GM21367 (cell line): ENCODE measurements around the gene CHRM1.

Experiments used
- ATAC-seq: cut with Tn5 transposase; IDR thresholded peaks from one replicate; pipeline ENCODE4 v1.9.1; 2021; ENCODE audit not compliant: unreplicated experiment

The CHRM1 gene

GRCh38 chr11:62908468-62909072, 12.6 kb downstream of the CHRM1 start:
- no peak for ATAC-seq

- no peak for ATAC-seq
These were observed 15.1 kb downstream of the CHRM1 start for GRCh38 chr11:62905927-62906531.

DNA sequence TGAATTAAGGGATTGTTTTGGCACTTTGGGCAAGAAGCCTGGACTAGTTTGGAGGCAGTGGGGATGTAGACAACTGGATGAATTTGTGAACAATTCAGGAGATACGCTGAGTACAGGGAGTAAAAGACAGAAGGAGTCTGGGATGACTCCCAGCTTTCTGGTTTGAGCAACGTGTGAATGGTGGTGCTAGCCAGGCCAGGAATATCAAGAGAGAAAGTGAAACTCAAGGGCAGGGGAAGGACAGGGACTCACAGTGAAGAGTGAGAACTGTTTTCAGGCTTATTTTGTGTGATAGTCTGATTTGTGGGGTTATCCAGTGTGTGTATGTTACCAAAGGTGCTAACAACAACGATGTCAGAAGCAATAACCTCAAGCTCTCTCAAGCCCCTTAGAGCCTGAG, 15.9 kb downstream of the CHRM1 start:
- ATAC-seq: no peak

- no peak for ATAC-seq
These were observed 18.2 kb downstream of the CHRM1 start for GRCh38 chr11:62902932-62903331.

DNA sequence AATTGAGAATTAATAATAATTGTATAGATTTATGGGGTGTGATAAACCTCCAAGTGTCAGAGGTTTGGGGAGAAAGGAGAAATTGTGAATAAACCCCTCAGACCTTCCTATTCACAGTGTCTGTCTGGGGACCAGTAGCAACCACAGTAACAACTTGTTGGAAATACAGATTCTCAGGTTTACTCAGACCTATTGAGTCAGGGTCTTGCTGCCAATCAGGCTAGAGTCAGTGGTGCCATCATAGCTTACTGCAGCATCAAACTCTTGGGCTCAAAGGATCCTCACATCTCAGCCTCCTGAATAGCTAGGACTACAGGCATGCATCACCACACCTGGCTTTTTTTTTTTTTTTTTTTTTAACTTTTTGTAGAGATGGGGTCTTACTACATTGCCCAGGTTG, 23.1 kb downstream of the CHRM1 start:
- ATAC-seq: no peak

- ATAC-seq: no peak
These were observed 23.9 kb downstream of the CHRM1 start for GRCh38 chr11:62897311-62897710.

GRCh38 chr11:62896049-62896448, 25.1 kb downstream of the CHRM1 start:
- ATAC-seq: no peak

- no peak for ATAC-seq
These were observed 25.7 kb downstream of the CHRM1 start for GRCh38 chr11:62895501-62895900.

GRCh38 chr11:62892077-62892922, 28.9 kb downstream of the CHRM1 start:
- no peak for ATAC-seq

DNA sequence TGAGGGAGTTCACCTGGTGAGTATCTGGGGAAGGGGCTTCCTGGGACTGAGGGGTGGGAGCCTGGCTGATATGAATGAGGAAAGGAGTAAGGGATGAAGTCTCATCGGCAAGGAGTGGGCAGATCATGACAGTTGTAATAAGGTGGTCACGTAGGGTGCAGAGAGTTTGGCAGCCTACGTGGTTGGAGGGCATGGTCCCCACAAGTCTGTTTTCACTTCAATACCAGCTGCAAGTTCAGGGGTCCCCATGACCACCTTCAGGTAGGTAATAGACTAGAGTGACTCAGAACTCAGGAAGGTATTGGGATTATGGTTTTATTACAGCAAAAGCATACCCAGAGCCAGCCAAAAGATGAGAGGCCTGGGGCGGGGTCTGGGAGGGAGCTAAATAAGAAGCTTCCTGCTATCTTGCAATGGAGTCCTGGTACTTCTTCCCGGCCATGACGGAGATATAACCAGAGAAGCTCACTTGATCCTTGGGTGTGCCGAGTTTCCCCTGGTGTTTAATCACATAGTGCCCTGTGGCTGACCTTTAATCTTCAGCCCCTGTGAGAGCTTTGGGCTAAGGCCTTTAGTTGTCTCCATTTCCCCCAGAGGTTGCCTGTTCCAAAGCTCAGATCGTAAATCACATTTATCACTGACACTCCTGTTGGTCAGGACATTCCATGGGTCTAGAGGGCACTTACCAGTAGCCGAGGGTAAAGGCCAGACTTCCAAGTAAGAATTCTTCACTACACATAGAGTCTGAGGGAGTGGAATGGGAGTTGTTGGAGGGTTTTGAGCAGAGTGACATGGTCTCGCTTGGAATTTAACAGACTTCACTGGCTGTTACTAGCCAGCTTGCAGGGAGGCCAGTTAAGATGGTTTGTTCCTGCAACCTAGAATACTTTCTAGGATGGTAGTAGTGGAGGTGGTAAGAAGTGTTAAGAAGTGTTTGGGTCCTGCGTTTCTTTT, 31.4 kb downstream of the CHRM1 start:
- ATAC-seq: no peak

DNA sequence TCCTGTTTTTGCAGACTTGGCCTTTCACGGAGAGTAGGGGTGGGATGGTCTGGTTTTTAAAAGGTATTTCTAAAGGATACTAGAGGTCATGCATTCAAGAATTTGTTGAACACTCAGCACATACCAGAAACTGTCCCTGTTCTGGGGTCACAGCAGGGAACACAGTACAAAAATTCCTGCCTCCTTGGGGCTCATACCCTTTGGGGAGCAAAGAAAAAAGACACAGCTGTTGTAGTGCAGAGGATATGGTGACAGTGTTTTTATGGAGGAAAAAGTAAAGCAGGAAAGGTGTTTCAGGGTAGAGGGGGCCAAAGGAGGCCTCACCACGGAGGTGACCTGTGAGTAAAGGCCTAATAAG, 32.1 kb downstream of the CHRM1 start:
- ATAC-seq: no peak

GRCh38 chr11:62888406-62888805, 32.8 kb downstream of the CHRM1 start:
- no peak for ATAC-seq

- ATAC-seq: no peak
These were observed 35.9 kb downstream of the CHRM1 start for GRCh38 chr11:62885137-62885750.

DNA sequence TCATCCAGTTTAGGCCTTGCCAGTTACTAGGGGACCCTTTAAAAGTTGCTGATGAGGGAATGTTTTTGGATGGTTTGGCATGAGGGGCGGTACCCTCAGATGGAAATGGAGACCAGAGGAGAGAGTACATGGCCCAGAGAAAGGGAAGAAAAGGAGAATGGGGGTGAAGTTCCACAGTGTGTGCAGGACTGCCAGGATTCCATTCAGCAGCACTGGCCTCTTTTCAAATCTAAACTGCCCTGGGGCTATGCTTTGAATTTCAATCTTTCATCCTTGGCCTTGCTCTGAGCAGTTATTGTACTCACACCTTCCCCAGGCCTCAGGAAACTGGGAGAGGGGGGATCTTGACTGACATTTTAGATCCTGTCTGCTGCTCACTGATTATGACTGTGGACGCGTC, 37.5 kb downstream of the CHRM1 start:
- ATAC-seq: no peak

DNA sequence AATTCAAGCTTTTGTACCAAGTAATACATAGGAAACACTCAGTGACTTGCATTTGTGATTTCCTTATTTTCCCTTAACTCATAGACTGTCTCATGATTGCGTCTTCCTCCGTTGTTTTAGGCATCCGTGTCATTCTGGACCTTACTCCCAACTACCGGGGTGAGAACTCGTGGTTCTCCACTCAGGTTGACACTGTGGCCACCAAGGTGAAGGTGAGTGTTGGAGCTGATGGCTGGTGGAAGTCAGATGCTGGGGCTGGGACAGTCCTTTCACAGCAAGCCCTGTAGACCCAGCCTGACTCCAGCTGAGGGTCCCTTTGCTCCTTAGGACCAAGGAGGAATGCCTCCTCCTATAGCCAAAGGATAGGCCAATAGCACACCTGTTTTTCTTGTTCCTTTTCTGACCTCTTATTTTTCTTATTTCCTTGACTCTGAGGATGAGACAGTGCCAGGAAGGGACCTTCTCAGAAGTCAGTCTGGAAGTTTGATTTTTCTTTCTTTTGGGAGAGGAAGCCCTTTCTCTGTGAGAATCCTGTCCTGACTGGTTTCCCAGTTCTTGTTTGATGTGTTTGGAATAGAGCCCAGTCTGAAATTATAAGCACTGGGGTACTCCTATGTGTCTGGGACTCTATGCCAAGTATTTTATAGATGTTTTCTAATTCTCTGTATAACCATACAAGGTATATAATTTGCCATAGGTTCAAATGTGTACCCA, 38.2 kb downstream of the CHRM1 start:
- no peak for ATAC-seq

DNA sequence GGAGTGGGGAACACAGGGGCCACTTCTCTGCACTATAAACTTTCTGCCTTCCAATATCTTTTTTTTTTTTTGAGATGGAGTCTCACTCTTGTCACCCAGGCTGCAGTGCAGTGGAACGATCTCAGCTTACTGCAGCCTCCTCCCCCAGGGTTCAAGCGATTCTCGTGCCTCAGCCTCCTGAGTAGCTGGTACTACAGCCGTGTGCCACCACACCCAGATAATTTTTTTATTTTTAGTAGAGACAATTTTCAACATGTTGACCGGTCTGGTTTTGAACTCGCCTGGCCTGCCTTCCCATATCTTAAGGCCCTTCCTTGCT, 38.8 kb downstream of the CHRM1 start:
- ATAC-seq: no peak

DNA sequence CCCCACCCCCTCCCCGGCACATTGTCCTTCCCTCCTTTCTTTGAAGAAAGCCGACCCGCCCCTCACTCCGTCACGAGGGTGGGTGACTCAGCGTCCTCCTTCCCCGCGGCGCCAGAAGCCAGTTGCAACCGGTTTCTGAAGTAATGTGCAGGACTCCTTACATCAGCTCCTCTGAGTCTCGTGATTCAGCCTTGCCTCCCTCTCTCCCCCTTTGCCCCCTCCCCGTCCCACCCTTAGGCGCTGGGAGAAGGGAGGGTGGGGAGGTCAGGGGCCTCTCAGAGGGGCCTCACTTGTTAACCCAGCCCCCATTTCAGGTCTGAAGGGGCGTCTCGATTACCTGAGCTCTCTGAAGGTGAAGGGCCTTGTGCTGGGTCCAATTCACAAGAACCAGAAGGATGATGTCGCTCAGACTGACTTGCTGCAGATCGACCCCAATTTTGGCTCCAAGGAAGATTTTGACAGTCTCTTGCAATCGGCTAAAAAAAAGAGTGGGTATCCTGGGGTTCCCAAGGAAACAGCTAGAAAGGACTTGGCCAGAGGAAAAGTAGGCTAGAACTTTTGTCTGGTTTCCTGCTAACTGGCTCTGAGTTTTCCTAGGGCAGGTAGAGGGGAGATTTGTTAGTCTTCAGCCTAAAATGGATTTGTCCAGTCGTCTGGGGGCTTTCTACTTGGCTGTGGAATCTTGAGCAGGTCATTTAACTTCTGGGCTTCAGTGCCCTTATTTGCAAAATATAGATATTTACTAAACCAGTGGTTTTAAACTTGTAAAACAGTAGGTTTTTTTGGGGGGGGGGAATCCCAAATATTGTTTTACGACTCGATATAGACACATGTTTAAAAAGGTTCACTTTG, 39.4 kb downstream of the CHRM1 start:
- ATAC-seq: peak; percentile 32

GRCh38 chr11:62880803-62881578, 40.2 kb downstream of the CHRM1 start, which contains the start of gene SLC3A2:
TSS of gene SLC3A2 (plus strand) at chr11:62880896. CDS start at chr11:62881024, 128 bp downstream.
- ATAC-seq: peak; percentile 61
